Measurements from ENCODE around the gene SCGN. TPM values are rescaled to one million over a fixed set of nuclear protein-coding genes. Genes with fewer than 3 reads are reported as not detected.
"Not testable (repeated sequence)": the region's sequence is repeated elsewhere in the genome, so short reads cannot be mapped to it uniquely, and the experiment has no call there.

SCGN gene
- total RNA-seq, 1 donor = not detected

- TF ChIP-seq, protein P1, sequence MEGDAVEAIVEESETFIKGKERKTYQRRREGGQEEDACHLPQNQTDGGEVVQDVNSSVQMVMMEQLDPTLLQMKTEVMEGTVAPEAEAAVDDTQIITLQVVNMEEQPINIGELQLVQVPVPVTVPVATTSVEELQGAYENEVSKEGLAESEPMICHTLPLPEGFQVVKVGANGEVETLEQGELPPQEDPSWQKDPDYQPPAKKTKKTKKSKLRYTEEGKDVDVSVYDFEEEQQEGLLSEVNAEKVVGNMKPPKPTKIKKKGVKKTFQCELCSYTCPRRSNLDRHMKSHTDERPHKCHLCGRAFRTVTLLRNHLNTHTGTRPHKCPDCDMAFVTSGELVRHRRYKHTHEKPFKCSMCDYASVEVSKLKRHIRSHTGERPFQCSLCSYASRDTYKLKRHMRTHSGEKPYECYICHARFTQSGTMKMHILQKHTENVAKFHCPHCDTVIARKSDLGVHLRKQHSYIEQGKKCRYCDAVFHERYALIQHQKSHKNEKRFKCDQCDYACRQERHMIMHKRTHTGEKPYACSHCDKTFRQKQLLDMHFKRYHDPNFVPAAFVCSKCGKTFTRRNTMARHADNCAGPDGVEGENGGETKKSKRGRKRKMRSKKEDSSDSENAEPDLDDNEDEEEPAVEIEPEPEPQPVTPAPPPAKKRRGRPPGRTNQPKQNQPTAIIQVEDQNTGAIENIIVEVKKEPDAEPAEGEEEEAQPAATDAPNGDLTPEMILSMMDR (IDR thresholded peaks at IDR 0.05; ENCODE audit: insufficient read depth, low read length) = no peak
- H3K4me3 ChIP-seq (ENCODE audit: low read depth, low read length) = no peak overlapping the region
- DNase-seq (ENCODE audit: low read depth) = no peak
These were observed 91.9 kb downstream of the SCGN start for GRCh38 chr6:25743868-25744267.

- no peak for DNase-seq (ENCODE audit: low read depth)
- no peak overlapping the region for H3K4me3 ChIP-seq (ENCODE audit: low read depth, low read length)
- TF ChIP-seq, protein P1 (IDR thresholded peaks at IDR 0.05; ENCODE audit: insufficient read depth, low read length) = no peak
These were observed 93.8 kb downstream of the SCGN start for GRCh38 chr6:25745836-25746235.

DNA sequence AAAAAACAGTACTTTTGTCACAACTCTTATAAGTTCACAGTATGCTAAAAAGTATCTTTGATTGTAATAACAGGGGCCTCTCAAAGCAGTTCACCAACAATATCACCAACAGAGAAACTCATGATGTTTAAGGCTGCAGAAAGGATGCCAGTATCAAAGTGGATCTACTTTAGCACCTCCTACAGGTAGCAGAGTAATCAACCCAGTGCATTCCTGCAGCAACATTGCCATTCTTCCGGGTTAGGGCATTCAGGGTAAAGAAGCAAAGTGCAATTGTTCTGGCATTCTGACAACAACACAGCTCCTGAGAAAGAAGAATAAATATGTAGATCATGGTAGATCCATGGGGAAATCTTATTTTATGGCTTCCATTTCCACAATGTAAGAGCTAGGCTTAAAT, 95.0 kb downstream of the SCGN start:
- no peak overlapping the region for H3K4me3 ChIP-seq (ENCODE audit: low read depth, low read length)
- TF ChIP-seq, protein P1 (IDR thresholded peaks at IDR 0.05; ENCODE audit: insufficient read depth, low read length) = no peak

GRCh38 chr6:25747477-25747876, 95.5 kb downstream of the SCGN start:
- no peak for DNase-seq (ENCODE audit: low read depth)

More for the DNA sequence above, 95.0 kb downstream of the SCGN start:
- no peak for DNase-seq (ENCODE audit: low read depth)

GRCh38 chr6:25748049-25748448, 96.0 kb downstream of the SCGN start:
- TF ChIP-seq, protein P1 (IDR thresholded peaks at IDR 0.05; ENCODE audit: insufficient read depth, low read length) = no peak
- no peak overlapping the region for H3K4me3 ChIP-seq (ENCODE audit: low read depth, low read length)
- DNase-seq (ENCODE audit: low read depth) = no peak

More at GRCh38 chr6:25747477-25747876, 95.5 kb downstream of the SCGN start:
- TF ChIP-seq, protein P1 (IDR thresholded peaks at IDR 0.05; ENCODE audit: insufficient read depth, low read length) = no peak
- no peak overlapping the region for H3K4me3 ChIP-seq (ENCODE audit: low read depth, low read length)

DNA sequence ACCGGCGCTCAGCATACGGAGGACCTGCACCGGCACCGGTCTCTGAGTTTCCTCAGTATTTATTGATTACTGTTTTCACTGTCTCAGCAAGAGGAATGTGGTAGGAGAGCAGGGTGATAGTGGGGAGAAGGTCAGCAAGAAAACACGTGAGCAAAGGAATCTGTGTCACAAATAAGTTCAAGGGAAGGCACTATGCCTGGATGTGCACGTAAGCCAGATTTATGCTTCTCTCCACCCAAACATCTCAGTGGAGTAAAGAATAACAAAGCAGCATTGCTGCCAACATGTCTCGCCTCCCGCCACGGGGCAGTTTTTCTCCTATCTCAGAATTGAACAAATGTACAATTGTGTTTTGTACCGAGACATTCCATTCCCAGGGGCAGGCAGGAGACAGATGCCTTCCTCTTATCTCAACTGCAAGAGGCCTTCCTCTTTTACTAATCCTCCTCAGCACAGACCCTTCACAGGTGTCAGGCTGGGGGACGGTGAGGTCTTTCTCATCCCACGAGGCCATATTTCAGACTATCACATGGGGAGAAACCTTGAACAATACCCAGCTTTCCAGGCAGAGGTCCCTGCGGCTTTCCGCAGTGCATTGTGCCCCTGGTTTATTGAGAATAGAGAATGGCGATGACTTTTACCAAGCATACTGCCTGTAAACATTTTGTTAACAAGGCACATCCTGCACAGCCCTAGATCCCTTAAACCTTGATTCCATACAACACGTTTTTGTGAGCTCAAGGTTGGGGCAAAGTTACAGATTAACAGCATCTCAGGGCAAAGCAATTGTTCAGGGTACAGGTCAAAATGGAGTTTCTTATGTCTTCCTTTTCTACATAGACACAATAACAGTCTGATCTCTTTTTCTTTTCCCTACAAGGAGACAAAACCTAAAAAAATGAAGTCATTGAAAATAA, 96.8 kb downstream of the SCGN start:
- DNase-seq (ENCODE audit: low read depth); H3K4me3 ChIP-seq (ENCODE audit: low read depth, low read length): not testable (repeated sequence)

GRCh38 chr6:25749837-25750236, 97.8 kb downstream of the SCGN start:
- TF ChIP-seq, protein P1 (IDR thresholded peaks at IDR 0.05; ENCODE audit: insufficient read depth, low read length) = no peak
- no peak for DNase-seq (ENCODE audit: low read depth)
- H3K4me3 ChIP-seq (ENCODE audit: low read depth, low read length) = no peak overlapping the region
